SW480 (cell line): ENCODE measurements around the gene CENPO.

ENCODE experiments used
- DNase-seq: peaks from one replicate; pipeline ENCODE4 v3.0.0-alpha.2; 2016; ENCODE audit warnings: low spot score

The CENPO gene

DNA sequence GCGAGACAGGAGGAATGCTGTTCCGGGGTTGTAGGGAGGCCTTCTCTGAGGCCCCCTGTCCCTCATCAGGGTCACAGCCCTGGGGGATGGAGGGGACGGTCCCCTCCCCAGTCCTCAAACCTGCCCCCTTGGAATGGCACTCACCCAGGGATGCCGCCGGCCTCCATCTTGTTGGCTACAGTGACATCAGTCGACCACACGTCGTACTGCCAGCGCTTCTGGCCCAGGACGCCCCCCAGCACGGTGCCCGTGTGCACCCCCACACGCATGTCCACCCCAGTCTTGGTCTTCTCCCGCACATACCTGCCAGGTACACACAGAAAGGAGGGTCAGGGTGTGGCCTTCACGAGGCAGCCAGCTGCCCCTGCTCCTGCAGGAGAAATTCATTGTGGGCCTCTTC lies 46.5 kb downstream of the CENPO start:
- DNase-seq, result no peak

DNA sequence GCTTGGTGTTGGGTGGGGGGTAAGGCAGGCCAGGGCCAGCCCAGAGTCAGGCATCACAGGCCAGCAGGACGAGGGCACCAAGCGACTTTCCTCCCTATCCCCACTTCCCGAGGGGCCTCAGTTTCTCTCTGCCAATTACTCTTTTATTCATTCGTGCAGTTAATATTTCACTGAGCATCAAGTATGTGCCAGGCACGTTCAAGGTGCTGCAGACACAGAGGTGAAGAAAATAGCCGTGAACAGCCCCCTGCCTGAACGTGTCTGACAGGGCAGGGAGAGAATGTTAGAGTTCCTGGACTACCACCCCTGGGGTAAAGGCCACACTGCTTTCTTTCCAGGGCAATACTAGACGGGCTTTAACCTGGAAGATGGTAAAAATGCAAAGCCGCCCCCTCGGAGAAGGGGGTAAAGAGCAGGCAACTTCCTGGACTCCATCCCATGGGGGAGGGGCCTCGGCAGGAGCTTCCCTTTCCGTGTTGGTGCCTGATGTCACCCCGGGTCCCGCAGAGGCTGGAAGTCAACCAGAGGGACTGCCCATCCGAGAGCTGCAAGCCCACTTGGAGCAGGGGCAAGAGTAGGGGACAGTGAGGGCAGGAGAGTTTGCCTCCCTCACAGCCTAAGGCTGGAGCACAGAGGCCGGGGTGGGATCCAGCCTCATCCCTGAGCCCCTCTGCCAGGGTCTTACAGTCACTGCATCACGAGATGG lies 47.1 kb downstream of the CENPO start:
- no peak for DNase-seq

- no peak for DNase-seq
Observed at GRCh38 chr2:24840962-24841945, 48.0 kb downstream of the CENPO start.

DNA sequence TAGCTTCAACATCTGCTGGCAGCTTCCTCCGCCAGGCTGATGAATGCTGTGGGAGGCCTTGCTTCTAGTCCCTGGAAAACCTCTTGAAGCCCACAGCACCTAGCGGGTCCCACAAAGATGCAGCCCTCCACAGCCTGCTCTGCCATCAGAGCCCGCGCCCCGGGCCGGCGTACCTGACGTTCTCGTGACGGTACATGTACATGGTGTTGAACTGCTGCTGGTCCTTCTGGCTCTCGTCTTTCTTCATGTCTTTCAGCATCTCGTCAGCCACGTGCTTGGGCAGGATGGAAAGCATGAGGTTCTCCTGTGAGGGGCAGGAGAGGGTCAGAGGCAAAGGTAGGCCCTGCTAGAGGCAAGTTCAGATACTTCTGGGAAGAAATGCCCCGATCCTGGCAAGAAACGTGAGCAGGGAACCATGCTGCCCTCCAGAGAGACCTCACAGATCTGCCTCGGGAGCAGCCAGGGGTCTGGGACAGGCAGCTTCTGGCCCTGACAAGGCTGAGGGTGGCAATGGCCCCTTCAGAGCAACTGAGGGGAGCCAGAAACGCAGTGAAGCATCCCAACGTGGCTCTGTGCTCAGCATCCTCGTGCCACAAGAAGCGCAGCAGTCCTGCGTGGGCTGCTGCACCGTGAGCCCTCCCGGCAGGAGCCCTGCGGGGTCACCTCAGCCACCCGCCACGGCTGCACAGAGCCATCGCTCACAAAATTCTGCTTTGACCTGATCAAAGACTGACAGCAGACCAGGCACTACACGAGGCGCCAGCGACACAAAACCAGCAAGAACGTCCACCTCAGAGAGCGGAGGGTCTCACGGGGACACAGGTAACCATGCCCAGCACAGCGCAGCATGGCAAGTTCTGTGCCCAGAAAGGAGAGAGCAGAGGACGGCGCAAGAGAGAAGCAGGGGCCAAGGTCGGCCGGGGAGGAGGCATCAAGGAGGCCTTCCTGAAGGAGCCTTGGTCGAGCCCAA lies 49.1 kb downstream of the CENPO start:
- DNase-seq, result no peak

DNA sequence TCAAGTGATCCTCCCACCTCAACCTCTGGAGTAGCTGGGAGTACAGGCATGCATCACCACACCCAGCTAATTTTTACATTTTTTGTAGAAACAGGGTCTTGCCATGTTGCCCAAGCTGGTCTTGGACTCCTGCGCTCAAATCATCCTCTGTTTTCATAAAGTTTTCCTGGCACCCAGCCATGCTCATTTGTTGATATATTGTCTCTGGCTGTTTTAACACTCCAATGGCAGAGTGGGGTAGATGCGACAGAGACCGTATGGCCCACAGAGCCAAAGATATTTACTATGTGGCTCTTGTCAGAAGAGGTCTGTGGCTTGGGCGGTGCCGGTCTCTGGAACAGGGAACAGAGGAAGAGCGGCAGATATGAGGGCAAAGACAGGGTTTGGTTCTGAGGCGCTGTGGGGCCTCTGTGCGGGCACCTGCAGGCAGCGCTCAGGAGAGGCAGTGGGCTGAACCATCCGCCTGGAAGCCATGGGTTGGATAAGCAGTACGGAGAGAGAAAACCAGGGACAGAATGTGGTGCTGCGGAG lies 50.2 kb downstream of the CENPO start:
- no peak for DNase-seq

- no peak for DNase-seq
Observed at GRCh38 chr2:24844023-24844685, 50.9 kb downstream of the CENPO start.

GRCh38 chr2:24845691-24846090 lies 52.5 kb downstream of the CENPO start:
- no peak for DNase-seq

- DNase-seq, result no peak
Observed at GRCh38 chr2:24850944-24851343, 57.7 kb downstream of the CENPO start.

- no peak for DNase-seq
Observed at GRCh38 chr2:24852026-24852425, 58.8 kb downstream of the CENPO start.

GRCh38 chr2:24852431-24853020 lies 59.3 kb downstream of the CENPO start:
- no peak for DNase-seq

GRCh38 chr2:24853046-24853445 lies 59.8 kb downstream of the CENPO start:
- no peak for DNase-seq

DNA sequence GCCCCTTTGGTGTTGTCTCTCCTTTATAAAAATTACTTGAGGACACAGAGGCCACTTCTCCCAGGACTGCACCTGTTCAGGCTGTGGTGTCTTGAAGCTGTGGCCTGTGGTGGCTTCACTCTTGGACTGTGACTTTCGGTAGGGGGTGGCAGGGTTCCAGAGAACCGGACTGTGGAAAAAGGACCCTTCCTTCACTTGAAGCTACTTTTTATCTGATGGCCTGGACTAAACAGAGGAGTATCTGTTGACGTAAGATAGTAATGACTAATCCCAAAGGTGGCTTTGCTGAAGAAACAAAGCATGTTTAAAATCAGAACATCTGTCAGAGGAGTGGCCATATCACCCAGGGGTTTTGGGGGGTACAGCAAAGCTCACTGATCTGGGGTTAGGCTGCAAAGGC lies 60.8 kb downstream of the CENPO start:
- DNase-seq, result no peak

DNA sequence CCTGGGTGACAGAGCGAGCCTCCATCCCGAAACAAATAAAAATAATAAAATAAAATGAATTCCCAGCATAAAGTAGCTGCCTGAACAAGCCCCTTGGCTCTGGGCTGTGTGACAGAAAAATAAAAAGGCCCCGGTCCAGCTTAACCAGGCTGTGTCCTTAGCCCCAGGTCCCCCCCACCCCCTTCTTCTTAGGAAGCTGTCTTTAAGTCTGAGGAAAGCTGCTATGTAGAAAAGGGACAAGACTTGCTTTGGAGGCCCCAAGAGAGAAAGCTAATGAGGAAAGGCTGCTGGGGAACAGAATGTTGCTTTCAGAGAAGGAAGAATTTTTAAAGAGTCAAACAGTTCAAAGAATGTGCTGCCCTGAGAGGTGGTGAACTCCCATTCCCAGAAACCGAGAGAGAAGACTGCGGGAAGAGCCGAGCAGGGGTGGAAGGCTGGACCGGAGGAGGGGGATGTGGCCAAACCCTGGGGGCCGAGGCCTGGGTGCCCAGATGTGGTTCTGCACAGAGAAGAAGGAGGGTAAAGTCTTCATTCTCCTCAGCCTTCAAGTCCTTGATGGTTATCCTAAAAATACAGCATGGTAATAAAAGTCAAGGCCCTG lies 61.9 kb downstream of the CENPO start:
- DNase-seq, result no peak

DNA sequence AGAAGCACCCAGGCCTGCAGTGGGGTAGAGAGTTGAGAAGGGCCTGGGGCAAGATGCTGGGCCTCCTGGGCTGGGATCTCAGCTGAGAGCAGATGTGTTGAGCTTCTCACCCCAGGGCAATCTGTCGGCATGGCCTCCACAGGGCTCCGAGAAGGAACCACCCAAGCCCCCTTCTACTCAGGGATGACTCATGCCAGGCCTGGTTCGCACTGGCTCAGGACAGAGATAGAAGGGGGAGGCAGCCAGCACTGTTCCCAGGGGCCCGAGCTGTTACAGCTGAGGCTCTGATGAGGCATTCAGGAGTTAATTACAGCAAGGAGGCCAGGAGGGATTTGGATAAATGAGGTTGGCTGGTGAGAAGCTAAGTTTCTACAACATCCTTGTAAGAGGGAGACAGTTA lies 62.5 kb downstream of the CENPO start:
- no peak for DNase-seq

DNA sequence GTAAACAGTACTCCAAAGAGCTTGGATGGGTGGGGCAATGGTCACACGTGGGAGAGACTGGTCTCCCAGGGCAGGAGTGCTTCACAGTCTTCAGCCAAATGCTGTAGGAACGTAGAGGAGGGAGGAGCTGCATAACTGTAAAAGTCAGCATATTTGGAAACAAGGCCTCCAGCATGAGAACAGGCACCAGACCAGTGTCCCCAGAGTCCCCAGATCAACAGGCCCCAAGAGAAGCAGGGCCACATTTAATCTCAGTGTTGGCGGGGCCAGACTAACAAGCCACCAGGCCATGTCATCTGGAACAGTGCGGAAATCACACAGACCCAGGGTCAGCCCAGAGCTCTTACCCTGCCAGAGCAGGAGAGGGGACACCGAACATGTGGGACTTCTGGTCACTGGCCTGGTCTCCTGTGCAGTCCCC lies 63.6 kb downstream of the CENPO start:
- no peak for DNase-seq

DNA sequence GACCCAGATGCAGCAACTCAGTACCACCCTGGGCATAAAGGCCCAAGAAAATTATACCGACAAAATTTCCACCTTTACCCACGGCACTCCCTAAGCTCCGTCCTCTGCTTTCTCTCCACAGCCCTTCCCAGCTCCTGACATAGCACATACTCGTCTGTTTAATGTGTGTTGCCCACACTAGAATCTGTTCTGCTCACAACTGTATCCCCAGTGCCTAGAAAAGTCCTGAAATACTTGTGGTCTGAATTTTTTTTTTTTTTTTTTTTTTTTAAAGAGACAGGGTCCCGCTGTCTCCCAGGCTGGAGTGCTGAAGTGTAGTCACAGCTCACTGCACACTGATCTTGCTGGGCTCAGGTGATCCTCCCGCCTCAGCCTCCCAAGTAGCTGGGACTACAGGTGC lies 64.5 kb downstream of the CENPO start:
- DNase-seq, result no peak

- no peak for DNase-seq
Observed at GRCh38 chr2:24858996-24859395, 65.8 kb downstream of the CENPO start.

- no peak for DNase-seq
Observed at GRCh38 chr2:24859968-24860600, 66.9 kb downstream of the CENPO start.

DNA sequence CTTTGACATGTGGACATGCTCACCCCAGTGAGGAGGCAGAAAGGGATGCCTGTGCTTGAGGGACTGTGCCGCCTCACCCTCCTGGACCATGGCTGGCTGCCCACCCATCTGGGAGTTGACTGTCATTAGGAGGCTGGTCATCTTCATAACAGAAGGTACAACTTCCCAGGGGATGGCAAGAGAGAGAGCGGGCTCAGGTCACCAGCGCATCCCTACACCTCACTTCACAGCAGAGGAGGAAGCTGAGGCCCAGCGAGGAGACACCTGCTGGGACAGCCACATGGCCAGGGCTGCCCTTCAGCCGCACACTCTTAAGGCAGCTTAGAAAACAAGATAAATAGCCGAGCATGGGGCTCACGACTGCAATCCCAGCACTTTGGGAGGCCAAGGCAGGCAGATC lies 67.4 kb downstream of the CENPO start:
- DNase-seq, result no peak

DNA sequence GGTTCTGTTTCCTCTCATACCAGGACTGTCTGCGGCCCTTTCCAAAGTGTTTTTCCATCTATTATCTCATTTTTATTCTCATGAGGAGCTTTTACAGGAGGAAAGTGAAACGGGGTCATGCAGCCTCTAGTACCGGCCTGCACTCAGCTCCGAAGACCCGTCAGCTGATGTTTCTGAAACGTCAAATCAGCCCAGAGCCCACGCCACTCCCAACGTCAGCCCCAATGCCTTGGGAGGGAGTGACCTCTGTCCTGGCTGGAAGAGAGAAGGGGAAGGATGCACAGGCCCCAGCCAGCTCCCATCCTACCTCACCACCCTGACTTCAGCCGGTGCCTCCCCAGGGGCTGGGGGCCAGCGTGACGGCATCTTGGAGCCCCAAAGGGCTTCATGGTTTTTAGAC lies 68.3 kb downstream of the CENPO start:
- DNase-seq, result no peak
